MM.1S (cell line): ENCODE measurements around the gene OSGIN1.

ENCODE experiments used
- DNase-seq: peaks from one replicate; pipeline ENCODE4 v3.0.0-alpha.2; 2015
- H2AFZ ChIP-seq: fragments of 300-600 bp; sonication (generic); 2 replicates; pipeline ENCODE4 v1.6.0; 2016; ENCODE audit warnings: antibody characterized with exemption, low read length
- H3F3A ChIP-seq: fragments of 300-600 bp; sonication (generic); 2 replicates; pipeline ENCODE4 v1.6.1; 2016; ENCODE audit warnings: mild to moderate bottlenecking, antibody characterized with exemption, low read length, moderate library complexity, mixed read lengths; ENCODE audit not compliant: insufficient read depth
- H3K27ac ChIP-seq: fragments of 300-600 bp; sonication (generic); 2 replicates; pipeline ENCODE4 v1.5.1; 2016; ENCODE audit warnings: mild to moderate bottlenecking, low read length
- H3K27me3 ChIP-seq: fragments of 300-600 bp; sonication (generic); replicated peaks from 2 replicates; pipeline ENCODE4 v1.6.0; 2016; ENCODE audit warnings: low read length; ENCODE audit not compliant: insufficient read depth
- H3K36me3 ChIP-seq: fragments of 300-600 bp; sonication (generic); replicated peaks from 2 replicates; pipeline ENCODE4 v1.6.1; 2016; ENCODE audit warnings: mild to moderate bottlenecking, low read length, mixed read lengths; ENCODE audit not compliant: insufficient read depth
- H3K4me1 ChIP-seq: fragments of 300-600 bp; sonication (generic); 2 replicates; pipeline ENCODE4 v1.6.1; 2016; ENCODE audit warnings: low read length, mixed read lengths
- H3K4me2 ChIP-seq: fragments of 300-600 bp; sonication (generic); 2 replicates; pipeline ENCODE4 v1.6.0; 2016; ENCODE audit warnings: low read depth, low read length
- H3K4me3 ChIP-seq: fragments of 300-600 bp; sonication (generic); 2 replicates; pipeline ENCODE4 v1.5.1; 2016; ENCODE audit warnings: low read length, mixed read lengths
- H3K79me2 ChIP-seq: fragments of 300-600 bp; sonication (generic); 2 replicates; pipeline ENCODE4 v1.6.1; 2016; ENCODE audit warnings: mixed run types, low read length, mixed read lengths
- H3K9ac ChIP-seq: fragments of 300-600 bp; sonication (generic); 2 replicates; pipeline ENCODE4 v1.6.1; 2016; ENCODE audit warnings: low read length, mixed read lengths
- H3K9me2 ChIP-seq: fragments of 300-600 bp; sonication (generic); replicated peaks from 2 replicates; pipeline ENCODE4 v1.6.1; 2016; ENCODE audit warnings: mild to moderate bottlenecking, low read length, mixed read lengths; ENCODE audit not compliant: insufficient read depth
- H3K9me3 ChIP-seq: fragments of 300-600 bp; sonication (generic); replicated peaks from 2 replicates; pipeline ENCODE4 v1.6.1; 2016; ENCODE audit warnings: mild to moderate bottlenecking, low read length, mixed read lengths; ENCODE audit not compliant: insufficient read depth
- H4K20me1 ChIP-seq: fragments of 300-600 bp; sonication (generic); 2 replicates; pipeline ENCODE4 v1.6.1; 2016; ENCODE audit warnings: mild to moderate bottlenecking, low read length, moderate library complexity, mixed read lengths; ENCODE audit not compliant: insufficient read depth
- EZH2 ChIP-seq: fragments of 300-600 bp; sonication (generic); optimal IDR thresholded peaks from 2 replicates; pipeline ENCODE3; 2017; ENCODE audit warnings: low read depth, mild to moderate bottlenecking, antibody characterized with exemption, low read length, mixed read lengths
- EZH2phosphoT487 ChIP-seq: fragments of 300-600 bp; sonication (generic); IDR thresholded peaks from 2 replicates; pipeline ENCODE4 v1.6.1; 2018; ENCODE audit warnings: antibody characterized with exemption, low read length
- TF ChIP-seq, protein P1 (sequence below): fragments of 300-600 bp; sonication (generic); IDR thresholded peaks from 2 replicates; pipeline ENCODE4 v1.5.1; 2016; ENCODE audit warnings: antibody characterized with exemption, low read length, mixed read lengths

Gene OSGIN1

DNA sequence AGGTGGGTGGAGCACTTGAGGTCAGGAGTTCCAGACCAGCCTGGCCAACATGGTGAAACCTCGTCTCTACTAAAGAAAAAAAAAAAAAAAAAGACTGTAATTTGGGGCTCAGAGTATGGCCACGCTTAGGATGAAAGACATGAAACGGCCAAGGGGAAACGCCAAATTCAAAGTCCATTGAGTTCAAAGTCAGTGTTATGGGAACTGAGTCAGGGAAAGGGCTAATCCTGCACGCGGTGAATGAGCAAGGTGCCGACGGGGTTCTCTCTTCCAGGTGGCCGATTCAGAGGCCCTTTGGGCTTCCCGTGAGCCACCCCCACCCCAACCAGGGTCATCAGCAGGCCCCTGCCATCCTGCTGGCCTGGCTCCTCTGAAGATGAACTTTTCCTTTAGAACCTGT is 7.5 kb upstream of the OSGIN1 start:
- Histone ChIP-seq H3F3A (no peaks in the 10 kb centered on the region), H2AFZ (no peak overlapping the region), H3K27ac (no peak overlapping the region), H3K27me3 (peaks cover 9% of the 10 kb centered on the region), H4K20me1 (no peaks in the 10 kb centered on the region), H3K4me1 (no peaks in the 10 kb centered on the region), H3K79me2 (no peaks in the 10 kb centered on the region), H3K4me2 (no peak overlapping the region), H3K4me3 (no peak overlapping the region), H3K9me3 (no peaks in the 10 kb centered on the region), H3K9ac (no peak overlapping the region), H3K9me2 (no peaks in the 10 kb centered on the region), H3K36me3 (no peaks in the 10 kb centered on the region)
- DNase-seq = no peak
- TF ChIP-seq EZH2 (no peak), EZH2phosphoT487 (no peak)
- TF ChIP-seq, protein P1, sequence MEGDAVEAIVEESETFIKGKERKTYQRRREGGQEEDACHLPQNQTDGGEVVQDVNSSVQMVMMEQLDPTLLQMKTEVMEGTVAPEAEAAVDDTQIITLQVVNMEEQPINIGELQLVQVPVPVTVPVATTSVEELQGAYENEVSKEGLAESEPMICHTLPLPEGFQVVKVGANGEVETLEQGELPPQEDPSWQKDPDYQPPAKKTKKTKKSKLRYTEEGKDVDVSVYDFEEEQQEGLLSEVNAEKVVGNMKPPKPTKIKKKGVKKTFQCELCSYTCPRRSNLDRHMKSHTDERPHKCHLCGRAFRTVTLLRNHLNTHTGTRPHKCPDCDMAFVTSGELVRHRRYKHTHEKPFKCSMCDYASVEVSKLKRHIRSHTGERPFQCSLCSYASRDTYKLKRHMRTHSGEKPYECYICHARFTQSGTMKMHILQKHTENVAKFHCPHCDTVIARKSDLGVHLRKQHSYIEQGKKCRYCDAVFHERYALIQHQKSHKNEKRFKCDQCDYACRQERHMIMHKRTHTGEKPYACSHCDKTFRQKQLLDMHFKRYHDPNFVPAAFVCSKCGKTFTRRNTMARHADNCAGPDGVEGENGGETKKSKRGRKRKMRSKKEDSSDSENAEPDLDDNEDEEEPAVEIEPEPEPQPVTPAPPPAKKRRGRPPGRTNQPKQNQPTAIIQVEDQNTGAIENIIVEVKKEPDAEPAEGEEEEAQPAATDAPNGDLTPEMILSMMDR = no peak

DNA sequence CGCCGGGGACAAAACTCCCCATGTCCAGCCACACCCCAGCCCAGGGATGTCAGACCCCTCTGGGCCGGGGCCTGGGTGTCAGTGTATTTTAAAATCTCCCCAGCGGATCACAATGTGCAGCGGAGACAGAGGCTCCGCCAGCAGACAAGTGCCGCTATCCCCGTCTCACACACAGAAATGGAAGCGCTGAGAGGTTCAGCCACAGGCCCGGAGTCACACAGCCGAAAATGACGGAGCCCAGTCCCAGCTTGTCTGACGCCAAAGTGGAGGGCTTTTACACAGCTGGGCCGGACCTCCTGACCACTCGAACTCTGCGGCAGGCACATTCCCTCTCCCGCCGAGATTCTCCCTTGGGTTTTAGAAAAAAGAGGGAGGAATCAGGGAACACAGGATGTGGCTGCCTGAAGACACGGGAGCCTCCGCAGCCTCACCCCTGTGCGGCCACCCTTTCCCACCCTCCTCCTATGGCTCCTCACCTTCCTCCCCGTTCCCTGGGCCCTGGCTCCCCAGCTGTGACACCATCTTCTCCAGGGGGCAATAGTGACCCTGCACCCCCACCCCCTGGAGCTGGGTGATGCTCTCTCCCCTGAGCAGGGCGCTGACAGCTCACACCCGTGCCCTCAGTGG is 6.8 kb upstream of the OSGIN1 start:
- Histone ChIP-seq H3K4me2 (no peak overlapping the region), H3K36me3 (no peaks in the 10 kb centered on the region), H2AFZ (no peak overlapping the region), H4K20me1 (no peaks in the 10 kb centered on the region), H3K79me2 (no peaks in the 10 kb centered on the region), H3K9ac (no peak overlapping the region), H3K27ac (no peak overlapping the region), H3F3A (no peaks in the 10 kb centered on the region), H3K4me1 (no peaks in the 10 kb centered on the region), H3K9me3 (no peaks in the 10 kb centered on the region), H3K27me3 (peaks cover 9% of the 10 kb centered on the region; the same call in 1 of the 2 replicates), H3K9me2 (no peaks in the 10 kb centered on the region), H3K4me3 (no peak overlapping the region)
- TF ChIP-seq EZH2 (no peak), EZH2phosphoT487 (no peak)
- TF ChIP-seq, protein P1 = no peak
- no peak for DNase-seq

DNA sequence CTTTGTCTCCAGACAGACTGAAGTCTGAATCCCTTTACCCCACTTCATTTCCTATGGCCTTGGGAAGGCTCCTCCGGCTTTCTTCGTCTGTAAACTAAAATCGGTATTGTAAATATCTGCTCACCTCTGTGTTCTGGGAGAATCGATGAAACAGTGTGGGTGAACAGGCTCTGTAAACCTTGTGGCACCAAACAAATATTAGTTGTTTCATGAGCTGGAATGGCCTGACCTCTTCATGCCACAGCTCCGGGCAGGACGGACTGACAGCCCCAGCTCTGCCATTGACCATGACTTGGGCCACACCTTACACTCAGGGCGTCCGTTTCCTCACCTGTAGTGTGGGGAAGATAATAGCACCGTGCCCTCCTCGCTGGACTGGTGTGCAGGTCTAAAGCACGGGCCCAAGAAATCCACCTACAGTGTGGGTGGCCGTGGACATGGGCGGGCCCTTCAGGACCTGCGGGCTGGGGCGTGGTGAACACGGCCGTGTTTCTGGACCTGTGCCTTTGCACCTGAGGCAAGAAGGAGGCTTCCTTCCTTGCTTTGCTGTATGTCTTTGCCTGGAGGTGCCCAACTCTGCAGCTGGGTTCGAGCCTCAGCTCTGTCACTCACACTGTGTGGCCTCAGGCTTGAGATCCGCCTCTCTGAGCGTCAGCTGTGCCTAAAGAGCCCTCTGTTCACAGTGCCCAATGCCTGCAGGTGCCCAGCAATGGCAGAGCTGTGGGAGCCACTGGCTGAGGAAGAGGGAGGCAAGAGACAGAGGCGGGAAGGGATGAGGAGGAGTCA is 6.1 kb upstream of the OSGIN1 start:
- no peak overlapping the region for H2AFZ ChIP-seq
- H3K36me3 ChIP-seq = no peaks in the 10 kb centered on the region
- H3K4me2 ChIP-seq = no peak overlapping the region
- no peak overlapping the region for H3K4me3 ChIP-seq
- peaks cover 9% of the 10 kb centered on the region; the same call in 1 of the 2 replicates for H3K27me3 ChIP-seq
- no peak overlapping the region for H3K9ac ChIP-seq
- H3K9me3 ChIP-seq = no peaks in the 10 kb centered on the region
- TF ChIP-seq EZH2 = no peak
- TF ChIP-seq, protein P1 = no peak
- no peak for TF ChIP-seq EZH2phosphoT487
- H3F3A ChIP-seq = no peaks in the 10 kb centered on the region
- H4K20me1 ChIP-seq = no peaks in the 10 kb centered on the region
- H3K9me2 ChIP-seq = no peaks in the 10 kb centered on the region
- no peak for DNase-seq
- H3K27ac ChIP-seq = no peak overlapping the region
- no peaks in the 10 kb centered on the region for H3K79me2 ChIP-seq
- no peaks in the 10 kb centered on the region for H3K4me1 ChIP-seq
